Central memory CD4-positive, alpha-beta T cell (primary cell): ENCODE results near the gene MAX.
A peak's percentile ranks its signal among the peaks of the same experiment; 100 is the strongest.
"Not testable (repeated sequence)": the region's sequence is repeated elsewhere in the genome, so short reads cannot be mapped to it uniquely, and the experiment has no call there.

Source experiments
- DNase-seq: peaks from one replicate; pipeline ENCODE4 v3.0.0; 2022

MAX gene

DNA sequence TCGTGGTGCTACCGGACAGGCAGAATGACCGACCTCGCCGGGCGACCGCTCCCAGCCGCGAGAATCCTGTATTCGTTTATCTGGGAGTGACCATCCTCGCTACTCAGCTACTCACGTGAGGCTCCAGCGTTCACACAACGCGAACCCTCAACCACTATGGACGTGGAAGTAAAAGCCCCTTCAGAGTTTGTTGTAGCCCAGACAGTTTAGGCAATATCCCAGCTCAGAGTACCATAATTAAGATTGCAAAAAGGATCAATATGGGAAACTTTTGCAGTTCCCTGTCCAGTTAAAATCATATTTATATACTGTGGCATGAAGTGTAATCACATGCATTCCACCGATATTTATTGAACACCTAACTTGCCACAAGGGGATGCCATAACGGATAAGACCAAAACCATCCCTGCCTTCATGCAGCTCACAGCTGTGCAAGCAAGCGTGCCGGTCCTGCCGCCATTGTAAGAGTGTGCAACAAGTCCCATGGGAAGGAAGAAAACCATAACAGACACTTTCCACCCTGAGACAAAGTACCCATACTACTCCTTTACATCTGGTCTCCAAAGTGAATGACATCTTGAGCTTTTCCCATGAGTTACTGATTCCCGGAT, 938 bp upstream of the MAX start:
- no peak for DNase-seq

DNA sequence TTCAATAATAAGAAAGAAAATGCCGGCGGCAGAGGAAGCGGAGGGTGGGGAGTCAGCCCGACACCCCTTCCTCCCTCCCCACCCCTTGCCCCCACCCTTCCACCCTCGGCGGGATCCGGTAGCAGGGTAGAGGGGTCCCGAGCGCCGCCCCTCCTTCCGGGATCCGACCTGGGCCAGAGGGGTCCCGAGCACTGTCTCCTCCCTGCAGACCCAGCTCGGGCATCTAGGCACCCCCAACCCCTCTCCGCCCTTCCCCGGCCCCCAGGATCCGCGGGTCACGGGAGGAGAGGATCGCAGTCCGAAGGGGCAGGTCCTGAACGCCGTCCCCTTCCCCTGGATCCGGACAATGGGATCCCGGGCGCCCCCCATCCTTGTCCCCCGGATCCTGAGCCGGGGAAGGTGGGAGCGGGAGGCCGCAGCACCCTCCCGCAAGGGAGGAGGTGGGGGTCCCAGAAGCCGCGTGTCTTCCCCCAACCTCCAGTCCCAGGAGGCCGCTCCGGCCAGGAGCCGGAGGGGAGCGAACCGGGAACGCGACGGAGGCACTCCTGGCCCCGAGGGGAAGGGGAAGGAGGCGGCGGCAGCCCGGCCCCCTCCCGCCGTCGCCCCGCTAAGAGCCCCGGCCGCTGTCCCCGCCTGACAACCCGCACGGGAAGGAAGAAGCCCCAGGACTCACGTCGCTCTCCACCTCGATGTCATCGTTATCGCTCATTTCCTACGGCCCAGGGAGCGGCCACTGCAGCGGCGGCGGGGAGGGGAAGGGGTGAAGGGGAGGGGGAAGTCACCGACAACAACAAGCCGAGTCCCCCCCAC, 481 bp downstream of the MAX start:
- peak; percentile 34 for DNase-seq

DNA sequence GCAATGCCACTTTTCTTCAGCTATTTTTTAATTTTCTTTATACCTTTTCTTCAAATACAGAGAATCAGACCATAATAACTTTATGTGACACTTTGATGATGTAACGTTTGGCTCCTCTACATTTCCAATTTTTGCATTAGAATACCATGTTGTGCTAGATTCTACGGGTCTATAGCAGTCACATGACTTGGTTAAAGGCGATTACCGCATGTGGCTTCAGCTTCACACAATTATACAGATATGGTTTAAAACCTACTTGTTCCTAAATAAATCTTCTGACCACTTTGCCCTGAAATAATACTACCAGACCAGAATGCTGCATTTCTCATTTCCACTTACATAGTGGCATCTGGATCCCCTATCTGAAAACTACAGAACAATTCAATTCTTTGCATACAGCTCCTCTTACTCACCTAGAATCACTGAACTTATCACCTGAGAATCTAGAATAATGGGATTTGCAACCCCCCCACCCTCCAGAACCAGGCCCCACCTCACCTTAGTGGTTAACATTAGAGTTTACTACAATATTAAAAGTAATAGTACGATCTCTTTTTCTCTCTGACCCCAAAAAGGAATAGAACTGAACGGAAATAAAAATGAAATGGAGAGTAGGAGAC, 1.3 kb downstream of the MAX start:
- DNase-seq, result peak; percentile 9

DNA sequence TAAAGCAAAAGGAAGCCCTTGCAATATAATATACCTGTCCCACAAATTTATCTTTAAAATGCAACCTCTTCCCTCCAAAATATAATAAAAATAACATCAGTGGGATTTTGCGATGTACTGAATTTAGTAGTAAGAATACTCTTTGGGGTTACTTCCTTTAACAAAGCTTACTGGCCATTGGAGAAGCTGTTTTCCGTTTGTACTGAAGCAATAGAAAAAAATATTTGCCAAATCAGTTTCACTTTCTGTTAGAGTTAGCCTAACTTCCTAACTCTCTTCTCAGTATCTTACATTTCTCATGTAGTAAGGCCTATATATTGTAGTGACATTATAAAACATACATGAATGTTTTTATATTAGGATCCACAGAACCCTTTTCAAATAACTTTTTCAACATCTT, 3.7 kb downstream of the MAX start:
- DNase-seq, result peak; percentile 59

DNA sequence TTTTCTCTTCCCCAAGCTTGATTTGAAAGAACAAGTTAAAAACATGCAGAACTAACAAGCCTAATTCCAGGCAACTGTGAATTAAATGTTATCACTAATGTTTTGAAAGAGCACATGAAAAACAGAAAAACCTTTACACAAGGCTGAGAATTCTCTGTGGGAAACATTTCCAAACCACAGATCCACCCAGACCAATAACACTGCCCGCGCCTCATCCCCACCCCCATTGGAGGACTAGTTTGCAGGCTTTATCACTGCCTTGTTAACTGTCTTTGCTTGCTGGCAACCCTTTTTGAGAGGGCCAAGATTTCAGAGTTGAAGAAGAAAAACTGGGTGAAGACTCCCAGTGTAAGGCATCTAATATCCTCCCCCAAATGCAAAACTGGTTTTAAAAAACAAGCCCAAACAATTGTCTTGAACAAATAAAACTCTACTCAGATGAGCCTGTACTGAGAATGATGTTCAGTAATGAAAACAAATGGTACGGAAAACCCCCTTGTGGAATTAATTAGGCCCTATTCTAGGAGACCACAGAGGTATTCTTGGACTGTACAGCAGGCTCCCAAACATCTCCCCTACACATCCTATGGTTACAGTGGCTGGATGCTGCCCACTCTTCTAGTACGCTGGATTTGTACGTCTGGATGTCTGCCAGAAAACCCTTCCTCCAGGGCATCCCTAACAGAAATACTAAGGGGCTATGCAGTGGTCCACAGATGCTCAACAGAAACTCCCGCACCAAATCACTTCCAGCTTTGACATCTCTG, 5.8 kb downstream of the MAX start:
- no peak for DNase-seq

DNA sequence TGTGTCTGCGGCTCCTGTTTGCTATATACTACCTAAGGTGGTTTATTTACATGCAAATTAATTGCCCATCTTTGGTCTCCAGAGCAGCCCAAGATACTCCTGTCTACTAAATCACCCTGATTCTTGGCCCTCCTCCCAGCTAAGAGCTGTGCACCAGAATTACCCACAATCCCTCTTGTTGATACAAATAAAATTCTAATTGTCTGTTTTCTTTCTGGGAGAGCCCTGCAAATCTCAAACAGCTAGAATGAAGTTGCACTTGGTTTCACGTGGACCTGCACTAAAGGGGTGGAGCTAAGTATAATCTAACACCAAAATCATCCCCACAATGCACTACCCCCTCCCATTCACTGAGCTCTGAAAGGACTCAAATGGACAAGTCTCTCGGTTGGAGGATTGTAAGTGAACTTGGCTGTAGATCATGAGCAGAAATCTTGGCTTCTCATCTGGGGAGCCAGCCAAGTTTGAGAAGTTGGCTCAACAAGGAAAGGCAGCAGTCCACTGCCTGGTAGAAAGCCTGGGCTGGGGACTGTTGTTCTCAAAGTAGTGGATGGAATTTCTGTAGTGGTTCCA, 6.6 kb downstream of the MAX start:
- no peak for DNase-seq

DNA sequence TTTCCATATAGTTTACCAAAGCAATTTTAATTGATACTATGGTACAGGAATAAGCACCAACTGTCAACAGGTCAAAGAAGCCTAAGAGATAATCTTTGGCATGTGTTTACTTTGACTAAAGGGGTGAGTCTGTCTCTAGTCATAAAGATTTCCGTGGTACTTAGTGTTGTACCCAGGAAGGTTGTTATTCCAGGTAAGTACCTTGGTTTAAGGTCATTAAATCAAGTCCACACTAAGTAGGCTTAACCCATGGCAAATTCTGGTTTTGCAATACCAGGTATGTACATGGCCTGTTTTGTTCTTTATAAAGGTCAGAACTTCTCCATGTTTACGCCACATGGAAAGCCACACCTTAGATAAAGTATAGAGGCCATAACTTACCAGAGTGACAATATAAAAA, 10.0 kb downstream of the MAX start:
- DNase-seq, result no peak

DNA sequence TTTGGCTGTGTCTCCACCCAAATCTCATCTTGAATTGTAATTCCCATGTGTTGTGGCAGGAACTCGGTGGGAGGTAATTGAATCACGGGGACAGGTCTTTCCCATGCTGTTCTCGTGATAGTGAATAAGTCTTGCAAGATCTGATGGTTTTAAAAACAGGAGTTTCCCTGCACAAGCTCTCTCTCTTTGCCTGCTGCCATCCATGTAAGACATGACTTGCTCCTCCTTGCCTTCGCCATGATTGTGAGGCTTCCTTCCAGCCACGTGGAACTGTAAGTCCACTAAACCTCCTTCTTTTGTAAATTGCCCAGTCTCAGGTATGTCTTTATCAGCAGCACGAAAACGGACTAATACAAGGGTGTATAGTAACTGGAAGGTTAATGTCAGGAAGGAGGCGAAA, 14.5 kb downstream of the MAX start:
- DNase-seq, result not testable (repeated sequence)

DNA sequence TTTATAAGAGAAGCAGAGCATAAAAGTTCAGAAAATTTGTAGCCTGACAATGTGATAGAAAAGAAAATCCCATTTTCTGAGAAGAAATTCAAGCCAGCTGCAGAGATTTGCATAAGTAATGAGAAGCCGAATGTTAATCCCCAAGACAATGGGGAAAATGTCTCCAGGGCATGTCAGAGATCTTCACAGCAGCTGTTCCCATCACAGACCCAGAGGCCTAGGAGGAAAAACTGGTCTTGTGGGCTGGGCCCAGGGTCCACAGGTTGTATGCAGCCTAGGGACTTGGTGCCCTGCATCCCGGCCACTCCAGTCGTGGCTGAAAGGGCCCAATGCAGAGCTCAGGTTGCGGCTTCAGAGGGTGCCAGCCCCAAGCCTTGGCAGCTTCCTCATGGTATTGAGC, 15.6 kb downstream of the MAX start:
- not testable (repeated sequence) for DNase-seq

DNA sequence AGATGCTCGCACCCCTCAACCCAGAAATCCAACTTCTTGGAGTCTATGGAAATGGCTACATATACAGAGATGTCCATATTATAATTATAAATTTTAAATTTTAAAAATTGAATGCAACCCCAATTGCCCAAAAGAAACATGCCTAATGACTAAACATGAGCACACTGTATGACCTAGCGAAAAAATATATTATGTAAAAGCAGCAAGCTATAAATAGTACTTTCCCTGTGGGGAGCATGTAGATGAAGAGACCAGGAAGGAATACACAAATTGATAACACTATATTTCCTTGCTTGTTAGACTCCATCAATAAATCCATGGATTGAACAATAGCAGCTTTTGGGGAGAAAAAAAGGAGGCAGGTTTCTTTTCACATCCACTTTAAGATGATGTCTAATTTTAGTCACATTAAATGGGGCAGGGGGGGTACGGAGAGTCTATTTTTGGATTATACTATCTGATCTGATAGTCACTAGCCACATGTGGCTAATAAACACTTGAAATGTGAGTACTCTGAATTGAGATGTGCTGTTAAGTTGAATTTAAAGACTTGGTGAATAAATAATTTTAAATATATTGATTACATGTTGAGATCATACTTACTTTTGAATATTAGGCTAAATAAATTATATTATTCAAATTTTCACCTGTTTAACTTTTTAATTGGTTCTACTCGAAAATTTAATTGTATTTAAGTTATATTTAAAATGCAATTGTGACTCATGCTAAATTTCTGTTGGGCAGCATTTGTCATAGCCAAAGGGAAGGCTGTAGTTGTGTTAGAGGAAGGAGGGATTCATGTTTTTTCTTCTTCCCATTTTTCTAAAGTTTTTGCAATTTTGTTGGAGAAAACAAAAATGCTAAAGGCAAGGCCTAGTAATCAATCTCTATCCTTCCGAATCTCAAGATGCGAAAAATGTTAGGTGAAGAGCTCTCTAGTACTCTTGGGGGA, 17.5 kb downstream of the MAX start:
- no peak for DNase-seq

DNA sequence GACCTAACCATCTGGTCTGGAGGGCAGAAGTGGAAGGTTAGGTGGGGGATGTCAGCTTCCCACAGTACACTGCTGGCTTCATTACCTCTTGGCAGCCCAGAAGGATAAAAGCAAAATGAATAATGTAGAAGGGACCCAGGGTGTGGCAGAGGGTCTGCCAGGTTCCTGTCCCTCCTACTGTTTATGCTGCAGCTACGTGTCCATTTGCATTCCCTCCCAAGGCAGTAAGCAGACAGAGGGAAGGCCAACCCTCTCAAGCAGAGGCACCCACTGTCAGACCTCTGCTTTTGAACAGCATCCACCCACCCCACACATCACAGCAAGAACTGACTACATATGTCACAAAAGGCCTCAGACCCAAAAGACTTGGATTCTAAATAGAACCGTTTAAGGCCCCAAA, 19.4 kb downstream of the MAX start:
- no peak for DNase-seq

DNA sequence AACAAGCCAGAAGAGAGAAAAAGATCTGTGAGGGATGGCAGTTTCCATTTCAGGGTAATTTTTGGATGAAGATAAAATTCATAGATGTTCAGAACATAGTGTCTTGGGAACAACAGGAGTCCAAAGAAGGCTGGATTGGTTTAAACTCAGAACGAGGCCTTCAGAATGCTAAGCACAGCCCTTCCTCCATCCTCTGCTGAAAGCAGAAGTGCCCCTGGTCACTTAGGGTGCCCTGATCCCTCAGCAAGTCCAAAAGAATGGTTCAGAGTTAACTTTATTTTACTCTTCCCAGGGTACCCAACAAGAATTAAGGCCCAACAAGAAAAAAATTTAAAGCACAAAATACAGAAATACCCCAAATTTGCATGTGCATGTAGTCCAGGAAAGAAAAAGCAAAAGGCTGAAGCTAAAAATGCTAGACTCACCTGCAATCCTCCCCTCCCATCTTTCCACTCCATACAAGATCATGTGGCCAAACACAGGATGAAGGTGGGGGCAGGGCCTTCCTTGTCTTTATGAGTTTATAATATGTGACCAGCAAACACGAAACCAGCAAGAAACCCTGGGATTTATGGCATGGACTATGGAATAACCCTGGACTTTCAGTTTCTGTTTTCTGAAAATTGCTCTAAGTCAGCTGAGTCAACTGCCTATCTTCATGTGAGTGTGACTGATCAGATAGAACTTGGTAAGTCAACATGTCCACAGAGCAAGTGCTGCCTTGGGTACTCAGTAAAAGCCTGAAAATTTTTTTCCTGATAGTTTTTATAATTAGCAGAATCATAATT, 21.2 kb downstream of the MAX start:
- no peak for DNase-seq

DNA sequence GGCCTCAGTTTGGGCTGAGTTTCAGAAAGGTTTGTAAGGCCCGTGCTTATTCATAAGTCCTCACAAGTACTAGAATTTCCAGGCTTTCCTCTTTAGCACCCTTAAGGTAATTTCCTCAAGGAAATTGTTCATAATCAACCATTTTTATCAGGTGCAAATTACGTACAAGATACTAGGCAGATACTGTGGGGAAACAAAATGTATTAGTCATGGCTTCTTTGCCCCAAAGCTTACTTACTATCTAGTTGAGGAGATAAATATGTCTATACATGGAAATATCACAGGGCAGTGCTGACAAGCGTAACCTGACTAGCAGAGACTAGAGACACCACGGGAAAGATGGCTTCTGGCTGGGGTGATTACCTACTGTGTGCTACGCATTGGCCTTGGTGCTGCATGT, 22.5 kb downstream of the MAX start:
- DNase-seq, result no peak

DNA sequence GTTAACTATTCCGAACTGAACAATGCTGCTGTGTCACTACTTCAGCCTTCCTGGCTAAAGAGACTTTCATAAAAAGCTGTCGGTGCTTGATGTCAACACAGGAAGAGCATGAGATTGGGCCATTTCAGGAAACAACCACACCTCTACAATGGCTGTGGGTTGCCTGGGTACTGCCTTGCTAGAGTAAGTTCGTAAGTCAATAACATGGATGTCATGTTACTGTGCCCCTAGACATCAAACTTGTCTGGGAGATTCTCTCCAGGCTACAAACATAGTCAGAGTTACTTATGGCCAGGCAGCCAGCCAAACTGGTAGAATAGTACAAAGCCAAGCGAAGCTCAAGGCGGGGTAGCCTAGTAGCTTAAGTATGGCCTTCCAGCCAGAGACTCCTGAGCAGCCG, 23.1 kb downstream of the MAX start:
- DNase-seq, result no peak

DNA sequence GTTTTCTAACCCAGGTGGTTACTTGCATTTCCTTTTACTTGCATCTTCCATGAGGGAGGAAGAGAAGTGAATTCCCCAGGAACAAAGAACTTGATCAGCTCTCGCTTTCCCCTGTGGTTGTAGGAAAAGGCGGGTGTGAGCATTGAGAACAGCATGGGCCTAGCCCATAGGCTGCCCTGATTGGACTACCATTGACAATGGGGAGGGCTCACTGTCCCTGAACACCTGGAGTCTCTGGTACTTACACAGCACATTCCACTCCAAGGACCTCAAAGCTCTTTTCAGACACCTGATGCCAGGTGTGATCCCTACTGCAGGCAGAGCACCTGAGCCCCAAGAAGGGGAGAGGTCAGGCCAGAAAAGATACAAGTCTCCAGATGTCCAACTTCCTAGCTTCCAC, 25.0 kb downstream of the MAX start:
- DNase-seq, result no peak

DNA sequence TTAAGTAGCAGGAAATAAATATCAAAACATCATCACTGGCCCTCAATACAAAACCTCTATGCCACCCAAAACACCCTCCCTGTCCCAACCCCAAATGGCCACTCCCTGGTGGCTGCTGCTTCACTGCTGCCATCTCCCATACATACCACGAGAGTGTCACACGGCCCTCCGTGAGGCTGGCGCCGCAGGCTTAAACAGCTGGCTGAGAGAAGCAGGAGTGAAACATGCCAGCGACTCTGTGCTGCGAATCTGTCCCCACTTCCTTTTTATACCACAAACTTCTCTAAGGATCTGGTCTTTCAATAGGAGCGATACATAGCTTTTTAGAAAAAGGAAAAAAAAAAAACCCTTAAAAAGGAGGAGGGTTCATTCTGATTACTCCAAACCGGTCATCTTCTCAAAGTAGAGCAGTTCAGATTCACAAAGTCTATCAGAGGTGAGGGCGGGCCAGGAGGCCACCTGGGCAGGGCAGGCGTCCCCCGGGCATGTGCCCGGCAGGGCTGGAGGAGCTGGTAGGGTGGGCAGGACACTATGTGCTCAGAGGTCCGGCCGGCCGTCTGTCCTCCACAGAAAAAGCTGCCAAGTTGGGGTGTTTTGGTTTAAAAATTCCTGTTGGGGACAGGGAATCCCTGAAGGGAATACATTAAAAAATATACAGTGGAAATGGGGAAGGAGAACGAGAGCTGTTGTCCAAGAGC, 26.5 kb downstream of the MAX start:
- no peak for DNase-seq

DNA sequence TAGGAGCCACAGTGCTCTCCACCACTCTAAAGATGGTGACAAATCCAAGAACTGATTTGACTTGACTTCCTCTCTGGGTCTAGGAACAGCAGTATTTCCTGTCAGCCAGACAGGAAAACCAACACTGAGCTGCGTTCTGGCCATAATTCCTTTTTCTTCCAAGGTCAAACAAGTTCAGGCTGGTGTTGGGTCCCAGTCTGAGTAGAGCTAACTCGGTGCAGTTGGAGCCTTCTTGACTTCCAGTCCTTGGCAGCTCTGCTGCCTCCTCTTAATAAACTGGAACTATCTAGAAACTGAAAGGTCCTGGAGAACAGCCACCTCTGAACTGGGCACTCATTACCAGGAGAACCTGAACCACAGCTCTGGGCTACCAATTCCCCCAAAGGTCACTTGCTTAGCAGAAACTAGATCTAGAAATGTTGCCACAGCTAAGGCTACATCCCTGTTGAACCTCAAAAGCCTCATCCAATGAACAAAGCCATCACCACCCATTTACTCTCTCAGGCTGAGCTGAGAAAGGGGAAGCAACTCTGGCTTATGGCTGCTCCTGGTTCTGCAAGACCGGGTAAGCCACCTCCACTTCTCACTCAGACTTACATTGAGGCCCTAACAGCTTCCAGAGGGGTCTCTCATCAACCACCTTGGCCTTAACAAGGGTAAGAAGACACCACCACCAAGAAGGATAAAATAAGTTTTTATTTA, 27.7 kb downstream of the MAX start:
- no peak for DNase-seq

DNA sequence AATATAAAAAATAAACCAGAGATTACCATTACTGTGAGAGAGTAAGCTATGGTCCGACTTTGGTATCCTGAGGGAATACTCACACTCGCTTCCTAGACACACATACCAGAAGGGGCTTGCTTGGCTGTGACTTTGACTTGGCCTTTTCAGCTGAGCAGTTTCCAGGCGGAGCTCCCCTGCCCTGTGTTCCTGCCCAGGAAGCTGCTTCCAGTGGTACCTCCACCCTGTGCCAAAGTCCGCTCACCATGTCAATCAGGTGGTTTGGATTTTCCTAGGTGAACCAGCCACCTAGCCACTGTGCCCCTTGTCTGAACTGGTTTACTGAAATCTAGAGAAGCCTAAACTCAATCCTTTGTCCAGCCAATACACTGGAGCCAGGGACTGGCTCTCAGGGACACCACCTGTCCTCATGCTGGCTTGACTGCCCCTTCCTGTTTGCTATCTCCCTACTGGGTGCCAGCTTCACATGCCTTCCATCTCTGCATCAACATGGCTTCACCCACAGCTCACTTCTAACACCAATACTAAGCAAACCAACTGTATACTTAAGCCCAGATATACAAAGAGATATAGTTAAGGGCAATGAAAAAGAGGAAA, 28.6 kb downstream of the MAX start:
- no peak for DNase-seq

DNA sequence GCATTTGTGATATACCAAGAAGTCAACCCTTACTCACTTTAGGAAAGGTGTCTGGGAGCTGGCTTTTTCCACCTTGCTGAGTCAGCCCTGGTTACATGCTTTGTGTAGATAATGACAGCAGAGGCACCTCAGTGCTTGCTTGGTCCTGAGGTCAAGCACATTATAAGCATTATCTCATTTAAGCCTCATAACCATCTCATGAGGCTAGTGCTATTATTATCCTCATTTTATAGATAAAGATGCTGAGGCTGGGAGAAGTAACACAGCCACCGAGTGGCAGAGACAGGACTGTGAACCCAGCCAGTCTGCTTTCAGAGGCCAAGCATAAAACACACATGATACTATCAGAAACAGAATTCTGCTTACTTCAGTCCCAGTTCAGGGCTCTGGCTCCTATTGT, 29.4 kb downstream of the MAX start:
- DNase-seq, result no peak
